Ovary (tissue), 3 donors: ENCODE data around the gene ZBTB44.
"Not testable (repeated sequence)": the region's sequence is repeated elsewhere in the genome, so short reads cannot be mapped to it uniquely, and the experiment has no call there.

ENCODE experiments used
- CTCF ChIP-seq, 3 donors: fragments of 450-650 bp in 2 of 3; fragments of 200-600 bp in 1 of 3; IDR thresholded peaks; one replicate each; pipeline versions ENCODE4 v1.5.1 to v1.8.0; 2016 to 2022; ENCODE audit warnings: antibody characterized with exemption in 3 of 3, mild to moderate bottlenecking in 1 of 3
- EP300 ChIP-seq: sonication (generic); formaldehyde crosslinking; IDR thresholded peaks from one replicate; pipeline ENCODE4 v1.6.1; 2017; ENCODE audit warnings: antibody characterized with exemption
- donor health status: DM: no; HTN: no; CAD: no.

- not testable (repeated sequence) for TF ChIP-seq CTCF (IDR thresholded peaks at IDR 0.05); EP300
Measured at GRCh38 chr11:130245375-130245774, 69.3 kb downstream of the ZBTB44 start.
